Muscle layer of colon (tissue), 2 donors: ENCODE data around the gene SHB.

Source experiments
- H3K27ac ChIP-seq: one replicate; pipeline ENCODE4 v1.7.0; 2013; ENCODE audit warnings: low read depth, mild to moderate bottlenecking, low read length, moderate library complexity
- H3K27me3 ChIP-seq, 2 donors: one replicate each; pipeline ENCODE4 v1.7.0; 2013; ENCODE audit warnings: low read length in 2 of 2, mild to moderate bottlenecking in 2 of 2; ENCODE audit not compliant: insufficient read depth in 2 of 2, control insufficient read depth in 1 of 2
- H3K36me3 ChIP-seq: one replicate; pipeline ENCODE4 v1.7.0; 2013; ENCODE audit warnings: mild to moderate bottlenecking, low read length; ENCODE audit not compliant: insufficient read depth
- H3K4me1 ChIP-seq: one replicate; pipeline ENCODE4 v1.7.0; 2013; ENCODE audit warnings: mild to moderate bottlenecking, low read length; ENCODE audit not compliant: insufficient read depth
- H3K4me3 ChIP-seq, 2 donors: one replicate each; pipeline ENCODE4 v1.7.0; 2013; ENCODE audit warnings: low read length in 2 of 2, low read depth in 1 of 2, mild to moderate bottlenecking in 1 of 2, moderate library complexity in 1 of 2
- H3K9ac ChIP-seq: one replicate; pipeline ENCODE4 v1.7.0; 2013; ENCODE audit warnings: low read length
- H3K9me3 ChIP-seq: one replicate; pipeline ENCODE4 v1.7.0; 2013; ENCODE audit warnings: mild to moderate bottlenecking, low read length
- donor health status: abdominal sarcoma.
- donor health status: Adenocarcinoma of cecum.

Gene SHB

DNA sequence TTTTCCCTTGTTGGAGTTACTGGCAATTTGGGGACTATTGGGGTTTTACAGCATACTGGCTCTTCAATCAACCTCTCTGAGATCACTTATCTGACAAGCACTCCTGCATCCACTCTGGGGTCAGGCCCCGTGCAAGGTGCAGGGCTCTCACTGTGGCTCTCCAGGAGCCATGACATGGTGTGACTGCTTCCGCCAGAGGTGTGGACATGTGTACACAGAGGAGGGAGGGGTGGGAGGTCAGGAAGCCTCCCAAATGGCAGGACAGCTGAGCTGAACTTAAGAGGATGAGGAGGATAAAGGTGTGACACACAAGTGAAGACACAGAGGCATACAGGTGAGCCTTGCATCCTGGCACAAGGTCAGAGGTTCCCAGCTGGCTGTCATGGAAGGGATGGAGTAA, 24.3 kb downstream of the SHB start:
- Histone ChIP-seq H3K9me3 (no peaks in the 10 kb centered on the region), H3K36me3 (no peaks in the 10 kb centered on the region), H3K27me3 (no peaks in the 10 kb centered on the region), H3K9ac (no peak overlapping the region), H3K4me1 (peaks cover 59% of the 10 kb centered on the region), H3K27ac (no peak overlapping the region), H3K4me3 (no peak overlapping the region)

- H3K36me3 ChIP-seq, result no peaks in the 10 kb centered on the region
- no peak overlapping the region for H3K9ac ChIP-seq
- peak overlapping the region; percentile 10 for H3K27ac ChIP-seq
- peaks cover 65% of the 10 kb centered on the region for H3K4me1 ChIP-seq
- no peak overlapping the region for H3K4me3 ChIP-seq
- H3K9me3 ChIP-seq, result no peaks in the 10 kb centered on the region
- H3K27me3 ChIP-seq, result no peaks in the 10 kb centered on the region
Observed at GRCh38 chr9:38043931-38044623, 24.9 kb downstream of the SHB start.

DNA sequence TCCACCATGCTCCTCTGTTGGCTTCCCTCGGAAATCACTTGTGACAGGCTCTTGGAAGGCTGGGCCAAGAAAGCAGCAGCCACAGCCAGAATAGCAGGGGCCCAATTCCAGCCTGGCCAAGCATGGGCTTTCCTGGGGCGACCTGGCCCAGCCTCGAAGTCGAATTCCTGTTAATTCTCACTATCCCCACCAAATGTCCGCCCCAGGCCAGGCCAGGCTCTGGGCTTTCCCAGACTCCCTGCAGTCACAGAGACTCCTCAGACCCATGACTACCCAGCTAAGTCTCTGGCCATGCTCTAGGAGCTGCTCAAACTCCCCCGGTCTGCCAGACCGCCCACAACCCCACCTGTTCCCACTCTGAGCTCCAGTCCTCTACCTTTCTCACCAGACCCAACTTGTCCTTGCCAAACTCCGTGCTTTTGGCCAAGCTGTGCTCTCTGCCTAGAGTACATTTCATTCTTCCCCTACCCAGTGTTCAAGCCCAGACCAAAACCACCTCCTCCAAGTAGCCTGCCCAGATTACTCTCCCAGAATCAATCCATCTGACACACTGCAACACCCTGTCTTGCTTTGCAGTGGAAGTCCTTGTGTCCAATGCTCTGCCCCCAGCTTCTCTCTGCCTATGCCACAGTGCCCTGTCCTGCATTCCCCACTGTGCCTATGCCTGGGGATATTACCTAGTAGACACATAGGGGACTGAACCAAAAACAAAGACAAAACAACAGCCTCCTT, 26.2 kb downstream of the SHB start:
- Histone ChIP-seq H3K4me1 (peaks cover 70% of the 10 kb centered on the region), H3K36me3 (no peaks in the 10 kb centered on the region), H3K27ac (peak overlapping the region; percentile 35), H3K9ac (no peak overlapping the region), H3K27me3 (no peaks in the 10 kb centered on the region), H3K9me3 (no peaks in the 10 kb centered on the region), H3K4me3 (peak overlapping the region in 1 of 2 donors; percentile 19)

DNA sequence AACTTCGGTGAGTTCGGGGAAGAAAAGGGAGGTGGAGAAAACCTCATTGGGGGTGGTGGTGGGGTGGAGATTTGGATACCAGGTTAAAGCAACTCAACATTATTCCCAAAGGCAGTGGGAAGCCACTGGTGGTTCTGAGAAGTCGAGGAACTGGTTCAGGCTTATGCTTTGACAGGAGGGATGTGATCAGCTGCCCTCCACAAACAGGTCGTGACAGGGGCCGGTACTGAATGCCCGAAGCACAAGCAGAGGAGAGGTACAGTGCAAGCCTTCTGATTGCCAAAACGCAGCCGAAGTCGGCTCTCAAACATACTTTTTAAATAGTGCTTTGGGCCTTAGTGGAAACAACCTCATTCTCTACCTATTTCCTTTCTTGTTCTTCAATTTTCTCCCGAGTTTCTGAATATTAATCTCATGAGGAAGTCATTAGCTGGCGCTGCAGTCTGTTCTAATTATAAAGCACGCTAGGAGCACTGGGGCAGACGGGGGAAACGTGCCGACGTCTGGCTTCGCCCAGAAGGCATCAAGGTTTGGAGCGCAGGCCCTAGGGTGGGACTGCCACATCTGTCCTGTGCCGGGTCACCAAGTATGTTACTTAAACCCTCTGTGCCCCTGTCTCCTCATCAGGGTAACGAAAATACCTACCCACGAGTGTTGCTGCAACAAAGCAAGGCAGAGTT, 27.3 kb downstream of the SHB start:
- Histone ChIP-seq H3K9ac (no peak overlapping the region), H3K4me1 (peaks cover 71% of the 10 kb centered on the region), H3K27me3 (no peaks in the 10 kb centered on the region), H3K36me3 (no peaks in the 10 kb centered on the region), H3K27ac (peak overlapping the region; percentile 35), H3K4me3 (no peak overlapping the region), H3K9me3 (no peaks in the 10 kb centered on the region)

DNA sequence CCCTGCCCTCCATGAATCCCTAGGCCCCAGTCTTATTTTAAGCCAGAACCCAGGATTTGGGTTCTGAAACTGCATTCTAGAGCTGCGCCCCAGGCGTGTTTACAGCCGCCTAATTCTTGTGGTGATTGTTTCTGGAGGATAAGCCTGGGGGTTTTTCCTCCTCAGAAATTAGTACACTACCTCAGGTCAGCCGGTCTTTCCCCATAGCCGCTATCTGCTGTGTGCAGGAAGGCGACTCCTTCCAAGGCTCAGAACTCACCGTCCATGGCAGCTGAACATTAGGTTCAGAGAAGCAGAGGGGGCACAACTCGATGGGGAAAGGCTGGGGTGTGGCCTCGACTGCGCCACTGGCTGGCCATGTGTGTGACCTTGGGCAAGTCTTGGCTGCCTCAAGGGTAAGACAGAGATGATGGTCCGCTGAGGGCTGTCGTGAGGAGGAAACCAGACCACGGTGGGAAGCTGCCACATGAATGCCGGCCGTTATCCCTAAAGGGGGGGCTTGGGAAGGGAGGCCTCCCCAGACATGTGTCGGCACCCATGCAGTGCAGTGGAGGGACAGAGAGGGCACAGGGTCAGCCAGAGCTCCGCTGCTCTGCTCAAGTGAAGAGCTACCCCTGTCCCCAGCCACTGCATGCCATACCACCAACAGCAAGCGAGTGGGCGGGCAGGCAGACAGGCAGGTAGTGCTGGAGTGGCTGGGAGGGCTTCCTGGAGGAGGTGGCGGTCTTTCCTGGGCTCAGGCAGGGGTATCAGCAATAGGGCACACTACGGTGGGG, 28.9 kb downstream of the SHB start:
- Histone ChIP-seq H3K4me3 (no peak overlapping the region), H3K27me3 (no peaks in the 10 kb centered on the region), H3K4me1 (peaks cover 63% of the 10 kb centered on the region), H3K9ac (no peak overlapping the region), H3K27ac (no peak overlapping the region), H3K36me3 (no peaks in the 10 kb centered on the region), H3K9me3 (no peaks in the 10 kb centered on the region)

- no peak overlapping the region for H3K9ac ChIP-seq
- no peaks in the 10 kb centered on the region for H3K9me3 ChIP-seq
- H3K4me3 ChIP-seq, result no peak overlapping the region
- H3K36me3 ChIP-seq, result no peaks in the 10 kb centered on the region
- H3K27ac ChIP-seq, result peak overlapping the region; percentile 6
- H3K27me3 ChIP-seq, result no peaks in the 10 kb centered on the region
- peaks cover 55% of the 10 kb centered on the region for H3K4me1 ChIP-seq
Observed at GRCh38 chr9:38039090-38039906, 29.7 kb downstream of the SHB start.

- no peaks in the 10 kb centered on the region for H3K36me3 ChIP-seq
- peaks cover 47% of the 10 kb centered on the region for H3K4me1 ChIP-seq
- peak overlapping the region; percentile 7 for H3K27ac ChIP-seq
- H3K4me3 ChIP-seq, result no peak overlapping the region
- H3K9ac ChIP-seq, result no peak overlapping the region
- no peaks in the 10 kb centered on the region for H3K27me3 ChIP-seq
- no peaks in the 10 kb centered on the region for H3K9me3 ChIP-seq
Observed at GRCh38 chr9:38038307-38039089, 30.5 kb downstream of the SHB start.

DNA sequence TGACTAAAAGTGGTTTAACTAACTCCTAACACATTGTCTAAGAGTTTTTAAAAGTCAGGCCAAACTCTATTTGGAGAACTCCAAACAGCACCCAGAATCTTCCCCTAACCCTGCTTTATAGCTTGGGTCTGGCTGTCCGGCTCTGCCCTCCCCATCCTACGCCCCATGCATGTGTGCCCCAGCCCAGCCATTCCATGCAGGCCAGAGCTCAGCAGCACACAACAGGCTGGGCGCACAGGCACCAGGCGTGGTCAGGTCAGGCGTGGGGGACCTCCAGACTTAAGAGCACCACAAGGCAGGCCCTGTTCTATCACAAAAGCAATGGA, 31.1 kb downstream of the SHB start:
- no peak overlapping the region for H3K9ac ChIP-seq
- no peaks in the 10 kb centered on the region for H3K36me3 ChIP-seq
- H3K27ac ChIP-seq, result no peak overlapping the region
- peaks cover 44% of the 10 kb centered on the region for H3K4me1 ChIP-seq
- no peak overlapping the region for H3K4me3 ChIP-seq
- H3K9me3 ChIP-seq, result no peaks in the 10 kb centered on the region
- no peaks in the 10 kb centered on the region for H3K27me3 ChIP-seq

DNA sequence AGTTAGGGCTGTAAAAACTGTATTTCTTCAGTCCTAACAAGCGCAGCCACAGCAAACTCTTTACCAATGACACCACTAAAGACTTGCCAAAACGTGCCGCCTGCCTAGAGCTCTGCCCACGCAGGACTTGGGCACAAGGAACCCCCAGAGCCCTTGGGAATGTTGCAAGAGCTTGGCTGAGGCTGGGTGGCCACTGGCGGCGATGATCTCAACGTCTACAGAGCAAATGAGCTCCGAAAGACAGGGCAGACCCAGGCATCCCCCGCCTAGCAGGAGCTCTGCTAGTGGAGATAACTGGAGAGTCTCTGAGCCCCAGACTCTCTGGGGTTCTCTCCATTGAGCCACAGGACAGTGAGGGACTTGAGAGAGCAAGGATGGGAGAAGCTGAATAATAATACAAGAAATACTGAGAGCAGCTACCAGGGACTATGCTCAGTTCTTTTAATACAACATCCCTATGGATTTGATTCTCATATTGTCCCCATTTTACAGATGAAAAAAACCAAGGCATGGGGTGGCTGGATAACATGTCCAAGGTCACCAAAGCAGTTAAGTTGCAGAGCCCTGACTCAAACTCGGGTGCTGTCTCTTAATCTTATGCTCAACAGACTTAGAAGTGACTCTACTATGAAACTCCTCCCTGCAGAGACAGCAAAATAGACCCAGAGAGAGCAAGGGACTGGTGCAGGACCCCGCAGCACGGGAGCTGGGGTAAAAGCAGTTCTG, 32.5 kb downstream of the SHB start:
- H3K9ac ChIP-seq, result no peak overlapping the region
- no peaks in the 10 kb centered on the region for H3K9me3 ChIP-seq
- no peak overlapping the region for H3K27ac ChIP-seq
- no peaks in the 10 kb centered on the region for H3K36me3 ChIP-seq
- H3K27me3 ChIP-seq, result no peaks in the 10 kb centered on the region
- H3K4me3 ChIP-seq, result no peak overlapping the region
- H3K4me1 ChIP-seq, result peaks cover 46% of the 10 kb centered on the region

DNA sequence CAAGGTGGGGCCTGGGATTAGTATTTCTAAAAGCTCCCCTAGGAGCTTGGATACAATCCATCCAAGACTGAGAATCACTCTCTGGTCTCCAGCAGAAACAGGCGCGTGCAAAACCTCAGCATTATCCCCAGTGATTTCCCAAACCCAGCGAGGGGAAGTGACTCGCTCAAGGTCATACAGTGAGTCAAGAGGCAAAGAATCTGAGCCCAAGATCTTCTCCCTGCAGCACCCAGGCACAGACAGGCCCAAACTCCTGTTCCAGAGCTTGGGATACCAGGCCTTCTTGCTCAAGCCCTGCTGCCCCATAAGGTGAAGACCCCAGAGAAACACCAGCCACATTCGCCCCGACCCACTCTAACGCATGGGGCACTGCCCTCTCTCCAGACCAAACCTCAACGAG, 33.2 kb downstream of the SHB start:
- Histone ChIP-seq H3K27ac (no peak overlapping the region), H3K36me3 (no peaks in the 10 kb centered on the region), H3K4me1 (peaks cover 53% of the 10 kb centered on the region), H3K9ac (no peak overlapping the region), H3K4me3 (no peak overlapping the region), H3K27me3 (no peaks in the 10 kb centered on the region), H3K9me3 (no peaks in the 10 kb centered on the region)
